HepG2 (cell line): ENCODE data around the gene MRPL43. TPM values are rescaled to one million over a fixed set of nuclear protein-coding genes. Genes with fewer than 3 reads are reported as not detected.

ENCODE experiments used
- HMGXB4 ChIP-seq, 2 experiments: sonication (generic) in 1 of 2; formaldehyde crosslinking in 1 of 2; IDR thresholded peaks; 2 replicates each; pipeline versions ENCODE4 v1.4.0 to v1.6.1; 2018 to 2020; ENCODE audit warnings: missing genetic modification reagents in 2 of 2, borderline replicate concordance in 1 of 2, low read depth in 1 of 2, mild to moderate bottlenecking in 1 of 2, missing biosample characterization in 1 of 2
- RXRB ChIP-seq: IDR thresholded peaks from 2 replicates; pipeline ENCODE4 v1.6.1; 2016; ENCODE audit warnings: borderline replicate concordance, missing genetic modification reagents, missing compliant biosample characterization
- SALL1 ChIP-seq: sonication (generic); formaldehyde crosslinking; IDR thresholded peaks from 2 replicates; pipeline ENCODE4 v1.8.0; 2022; ENCODE audit warnings: mild to moderate bottlenecking, missing genetic modification reagents
- SIN3A ChIP-seq: IDR thresholded peaks from 2 replicates; pipeline ENCODE4 v1.6.1; 2011; ENCODE audit warnings: low read depth, mild to moderate bottlenecking, control low read depth, low read length, borderline replicate concordance
- SOX6 ChIP-seq, 2 experiments: fragments of 450-650 bp in 1 of 2; sonication (generic) in 1 of 2; formaldehyde crosslinking in 1 of 2; IDR thresholded peaks; 2 replicates each; pipeline versions ENCODE4 v1.4.0 to v1.6.1; 2017 to 2020; ENCODE audit warnings: antibody characterized with exemption in 1 of 2, mild to moderate bottlenecking in 1 of 2, missing genetic modification reagents in 1 of 2
- SP1 ChIP-seq, 2 experiments: fragments of 450-650 bp in 1 of 2; sonication (generic) in 1 of 2; formaldehyde crosslinking in 1 of 2; IDR thresholded peaks; 2 replicates each; pipeline versions ENCODE4 v1.4.0 to v1.6.1; 2016 to 2020; ENCODE audit warnings: missing genetic modification reagents in 1 of 2
- TRIM22 ChIP-seq: fragments of 450-650 bp; IDR thresholded peaks from 2 replicates; pipeline ENCODE4 v1.6.1; 2017
- UBTF ChIP-seq: sonication (generic); formaldehyde crosslinking; IDR thresholded peaks from 2 replicates; pipeline ENCODE4 v1.4.0; 2020; ENCODE audit warnings: mild to moderate bottlenecking, missing genetic modification reagents
- ZFP41 ChIP-seq: sonication (generic); formaldehyde crosslinking; IDR thresholded peaks from 2 replicates; pipeline ENCODE4 v1.4.0; 2020; ENCODE audit warnings: mild to moderate bottlenecking, missing genetic modification reagents, borderline replicate concordance
- ZHX2 ChIP-seq, 2 experiments: sonication (generic) in 1 of 2; formaldehyde crosslinking in 1 of 2; IDR thresholded peaks; 2 replicates each; pipeline versions ENCODE4 v1.6.1 to v1.9.0; 2014 to 2022; ENCODE audit warnings: antibody characterized with exemption in 1 of 2, borderline replicate concordance in 1 of 2, inconsistent platforms in 1 of 2, low read depth in 1 of 2, missing genetic modification reagents in 1 of 2
- ZNF431 ChIP-seq: sonication (generic); formaldehyde crosslinking; IDR thresholded peaks from 2 replicates; pipeline ENCODE4 v1.9.0; 2022; ENCODE audit warnings: missing genetic modification reagents, low read depth, mild to moderate bottlenecking, borderline replicate concordance
- ZNF441 ChIP-seq: sonication (generic); formaldehyde crosslinking; IDR thresholded peaks from 2 replicates; pipeline ENCODE4 v1.7.0; 2021; ENCODE audit warnings: missing genetic modification reagents, borderline replicate concordance
- ZNF546 ChIP-seq: sonication (generic); formaldehyde crosslinking; conservative IDR thresholded peaks from 2 replicates; pipeline ENCODE4 v1.8.1; 2023; ENCODE audit warnings: mild to moderate bottlenecking, missing genetic modification reagents
- ZNF619 ChIP-seq: sonication (generic); formaldehyde crosslinking; IDR thresholded peaks from 2 replicates; pipeline ENCODE4 v1.4.0; 2020; ENCODE audit warnings: mild to moderate bottlenecking, missing genetic modification reagents
- ZNF678 ChIP-seq: sonication (generic); formaldehyde crosslinking; IDR thresholded peaks from 2 replicates; pipeline ENCODE4 v1.4.0; 2020; ENCODE audit warnings: mild to moderate bottlenecking, missing genetic modification reagents
- polyA plus RNA-seq, 8 experiments: library from polyadenylated mRNA; depleted of rRNA in 3 of 8; stranded (reverse) in 7 of 8; unstranded in 1 of 8; fragments of >200 nt; fragmentation: Illumina TruSeq in 4 of 8; extraction: Trizol in 4 of 8; gene quantifications; 2 replicates each; pipeline versions ENCODE4 v1.2.1 to v1.2.3, GENCODE V29; 2011 to 2016; ENCODE audit warnings: low read depth in 4 of 8, missing spikeins in 1 of 8, mixed read lengths in 1 of 8; ENCODE audit not compliant: insufficient read depth in 1 of 8
- total RNA-seq, 5 experiments: library from RNA; depleted of rRNA; stranded (reverse); fragments of >200 nt; fragmentation: Illumina TruSeq; extraction: Trizol; gene quantifications; 2 replicates each; pipeline ENCODE4 v1.2.3, GENCODE V29; 2016; ENCODE audit warnings: low read depth in 1 of 5

MRPL43 gene
- total and polyA plus RNA-seq, 2 of the 13 experiments (the other 11 are each of a cell fraction or from before 2014, with no cell fraction given): 71.0 to 73.7 TPM

GRCh38 chr10:101012525-101013364 lies 25.4 kb upstream of the MRPL43 start (continued):
- TF ChIP-seq ZHX2 (IDR thresholded peaks at IDR 0.05; ENCODE audit: low read depth) (no peak), ZHX2 (CRISPR knock-in tag; IDR thresholded peaks at IDR 0.05; ENCODE audit: borderline replicate concordance) (no peak), ZNF619 (CRISPR knock-in tag) (no peak), ZNF431 (CRISPR knock-in tag) (no peak), TRIM22 (no peak), RXRB (no peak), SALL1 (0 out of 2 replicates have a peak, but pooled peaks have one; percentile 20), ZNF441 (no peak), UBTF (CRISPR knock-in tag) (no peak), ZNF678 (CRISPR knock-in tag) (no peak), HMGXB4 (CRISPR knock-in tag; IDR thresholded peaks at IDR 0.05; ENCODE audit: borderline replicate concordance in 1 of 2, low read depth in 1 of 2) (peak; percentile 88 to 93; a peak in 3 of 4 replicates), ZFP41 (no peak), SP1 (IDR thresholded peaks at IDR 0.05) (no peak), SP1 (CRISPR knock-in tag; IDR thresholded peaks at IDR 0.05) (no peak; the same call in 1 of the 2 replicates), SOX6 (IDR thresholded peaks at IDR 0.05) (no peak), SOX6 (CRISPR knock-in tag; IDR thresholded peaks at IDR 0.05) (no peak), ZNF546 (CRISPR knock-in tag) (no peak), SIN3A (0 out of 2 replicates have a peak, but pooled peaks have one; percentile 55)
